SK-N-SH (cell line): ENCODE results near the gene TGM5. TPM values are rescaled to one million over a fixed set of nuclear protein-coding genes. Genes with fewer than 3 reads are reported as not detected.

ENCODE experiments used
- CTCF ChIA-PET: fragments of 300-600, 350-600 bp; formaldehyde crosslinking; extraction: SDS; loops from one replicate; lab custom pipeline; 2021; lab: Yijun Ruan, JAX
- POLR2A ChIA-PET: fragments of 350-600 bp; sonication (Branson Sonifier 250); formaldehyde crosslinking; extraction: SDS; loops from one replicate; lab custom pipeline; 2020; ENCODE audit warnings: antibody characterized with exemption, inconsistent platforms; lab: Yijun Ruan, JAX
- DNase-seq: peaks from one replicate; pipeline ENCODE4 v3.0.0; 2012
- H2AFZ ChIP-seq: fragments of 200-600 bp; sonication (generic); 2 replicates; pipeline ENCODE4 v1.8.1; 2016; ENCODE audit warnings: antibody characterized with exemption, mild to moderate bottlenecking, low read depth
- H3F3A ChIP-seq: fragments of 200-600 bp; sonication (generic); replicated peaks from 2 replicates; pipeline ENCODE3; 2016; ENCODE audit warnings: antibody characterized with exemption, mild to moderate bottlenecking; ENCODE audit not compliant: insufficient read depth
- H3K27ac ChIP-seq, 2 experiments: fragments of 200-500 bp in 1 of 2; fragments of 200-600 bp in 1 of 2; sonication (Bioruptor generic) in 1 of 2; sonication (generic), shearing (Covaris generic) in 1 of 2; 2 replicates each; pipeline versions ENCODE4 v1.5.1 to v1.6.1; 2014 to 2016; ENCODE audit warnings: low read depth in 2 of 2, inconsistent platforms in 1 of 2, low read length in 1 of 2, mild to moderate bottlenecking in 1 of 2, mixed read lengths in 1 of 2
- H3K27me3 ChIP-seq: fragments of 200-600 bp; sonication (generic), shearing (Covaris generic); 2 replicates; pipeline ENCODE4 v1.6.1; 2016; ENCODE audit warnings: mixed run types; ENCODE audit not compliant: insufficient read depth
- H3K36me3 ChIP-seq, 2 experiments: fragments of 200-500 bp in 1 of 2; fragments of 200-600 bp in 1 of 2; sonication (Bioruptor generic) in 1 of 2; sonication (generic) in 1 of 2; replicated peaks in 1 of 2; 2 replicates each; pipeline versions ENCODE3 to v1.5.1; 2014 to 2016; ENCODE audit warnings: low read length in 1 of 2, mild to moderate bottlenecking in 1 of 2; ENCODE audit not compliant: insufficient read depth in 2 of 2, control insufficient read depth in 1 of 2
- H3K4me1 ChIP-seq, 2 experiments: fragments of 200-500 bp in 1 of 2; fragments of 200-600 bp in 1 of 2; sonication (Bioruptor generic) in 1 of 2; sonication (generic), shearing (Covaris generic) in 1 of 2; 2 replicates each; pipeline versions ENCODE4 v1.5.1 to v1.6.1; 2014 to 2016; ENCODE audit warnings: low read depth in 1 of 2, low read length in 1 of 2, mixed run types in 1 of 2; ENCODE audit not compliant: insufficient read depth in 2 of 2, control insufficient read depth in 1 of 2
- H3K4me2 ChIP-seq: fragments of 200-600 bp; sonication (generic), shearing (Covaris generic); 2 replicates; pipeline ENCODE4 v1.6.1; 2017; ENCODE audit warnings: mixed run types
- H3K4me3 ChIP-seq, 2 experiments: fragments of 200-500 bp in 1 of 2; fragments of 200-600 bp in 1 of 2; sonication (Bioruptor generic) in 1 of 2; sonication (generic), shearing (Covaris generic) in 1 of 2; 2 replicates each; pipeline versions ENCODE4 v1.5.1 to v1.8.1; 2014 to 2016; ENCODE audit warnings: low read depth in 2 of 2, inconsistent platforms in 1 of 2, low read length in 1 of 2, mild to moderate bottlenecking in 1 of 2, mixed read lengths in 1 of 2, moderate library complexity in 1 of 2
- H3K79me2 ChIP-seq: fragments of 200-600 bp; sonication (generic); 2 replicates; pipeline ENCODE4 v1.8.1; 2017; ENCODE audit warnings: mild to moderate bottlenecking; ENCODE audit not compliant: insufficient read depth
- H3K9ac ChIP-seq: fragments of 200-600 bp; sonication (generic); 2 replicates; pipeline ENCODE4 v1.6.1; 2017; ENCODE audit warnings: mixed run types
- H3K9me2 ChIP-seq: fragments of 200-600 bp; sonication (generic); 2 replicates; pipeline ENCODE4 v1.6.1; 2017; ENCODE audit warnings: mixed run types
- H3K9me3 ChIP-seq: fragments of 200-600 bp; sonication (generic); 2 replicates; pipeline ENCODE4 v1.6.1; 2017; ENCODE audit warnings: mixed run types, mild to moderate bottlenecking, moderate library complexity
- H4K20me1 ChIP-seq: fragments of 200-600 bp; sonication (generic); 2 replicates; pipeline ENCODE4 v1.6.1; 2017; ENCODE audit warnings: mild to moderate bottlenecking, mixed run types; ENCODE audit not compliant: insufficient read depth
- CTCF ChIP-seq: fragments of 200-600 bp; sonication (generic); IDR thresholded peaks from 2 replicates; pipeline ENCODE4 v1.6.1; 2017; ENCODE audit warnings: antibody characterized with exemption, mild to moderate bottlenecking, moderate library complexity
- ELF1 ChIP-seq: IDR thresholded peaks from 2 replicates; pipeline ENCODE4 v1.4.0; 2012
- EP300 ChIP-seq, 2 experiments: IDR thresholded peaks; 2 replicates each; pipeline versions ENCODE4 v1.4.0 to v1.6.1; 2012; ENCODE audit warnings: borderline replicate concordance in 1 of 2, low read depth in 1 of 2, low read length in 1 of 2
- FOSL2 ChIP-seq: IDR thresholded peaks from 2 replicates; pipeline ENCODE4 v1.4.0; 2012; ENCODE audit warnings: low read depth, mild to moderate bottlenecking, moderate library complexity, borderline replicate concordance
- FOXM1 ChIP-seq: IDR thresholded peaks from 2 replicates; pipeline ENCODE4 v1.4.0; 2012; ENCODE audit warnings: low read depth, mild to moderate bottlenecking
- GABPA ChIP-seq: IDR thresholded peaks from 2 replicates; pipeline ENCODE4 v1.4.0; 2012; ENCODE audit warnings: low read depth, mild to moderate bottlenecking
- GATA2 ChIP-seq: sonication (generic); formaldehyde crosslinking; IDR thresholded peaks from 2 replicates; pipeline ENCODE4 v1.5.0; 2020; ENCODE audit warnings: mild to moderate bottlenecking, missing genetic modification reagents
- MAX ChIP-seq: IDR thresholded peaks from 2 replicates; pipeline ENCODE4 v1.4.0; 2012; ENCODE audit warnings: low read depth
- MEF2A ChIP-seq: IDR thresholded peaks from 2 replicates; pipeline ENCODE4 v1.4.0; 2012; ENCODE audit warnings: low read depth, borderline replicate concordance
- NRF1 ChIP-seq: IDR thresholded peaks from 2 replicates; pipeline ENCODE4 v1.6.1; 2012; ENCODE audit warnings: low read depth, mild to moderate bottlenecking, low read length
- PBX3 ChIP-seq: IDR thresholded peaks from 2 replicates; pipeline ENCODE4; 2012
- REST ChIP-seq: IDR thresholded peaks from 2 replicates; pipeline ENCODE4 v1.6.1; 2012; ENCODE audit warnings: mild to moderate bottlenecking, low read depth, low read length, moderate library complexity
- RXRA ChIP-seq: IDR thresholded peaks from 2 replicates; pipeline ENCODE4 v1.4.0; 2012; ENCODE audit warnings: low read depth, mild to moderate bottlenecking, borderline replicate concordance
- TEAD4 ChIP-seq: IDR thresholded peaks from 2 replicates; pipeline ENCODE4 v1.4.0; 2012; ENCODE audit warnings: mild to moderate bottlenecking, borderline replicate concordance; ENCODE audit not compliant: insufficient read depth
- USF2 ChIP-seq: fragments of 150-350 bp; IDR thresholded peaks from 2 replicates; pipeline ENCODE4 v1.6.1; 2017; ENCODE audit warnings: antibody characterized with exemption, low read length, low read depth, borderline replicate concordance
- YY1 ChIP-seq: IDR thresholded peaks from 2 replicates; pipeline ENCODE4 v1.4.0; 2012; ENCODE audit warnings: low read depth, mild to moderate bottlenecking
- WGBS: methylation state at CpG from one replicate; pipeline ENCODE4 v1.1.6; 2017; ENCODE audit warnings: low lambda C conversion rate; 5-methylcytosine and 5-hydroxymethylcytosine counted together
- polyA plus RNA-seq, 3 experiments: library from polyadenylated mRNA; depleted of rRNA; stranded (reverse); fragments of >200 nt; gene quantifications; 2 replicates each; pipeline ENCODE4 v1.2.3, GENCODE V29; 2012

Gene TGM5
- polyA plus RNA-seq, 1 of the 3 experiments (the other 2 are of a cell fraction), result not detected

GRCh38 chr15:43193710-43194109 is 73.0 kb downstream of the TGM5 start:
- no peaks in the 10 kb centered on the region for H4K20me1 ChIP-seq
- H3K9me3 ChIP-seq, result no peaks in the 10 kb centered on the region
- ChIA-PET CTCF (interaction anchor here (0.7 to 5.4 kb wide), 5 partner anchors 10 to 92 kb away, joined by 3 to 41 read pairs (median 4); no protein-coding TSS in a partner anchor), POLR2A (no interaction called here)
- 95% methylated on average over 2 of the region's 2 CpGs for WGBS
- no peak overlapping the region for H3K4me3 ChIP-seq
- no peaks in the 10 kb centered on the region; a peak in 1 of 4 replicates for H3K4me1 ChIP-seq
- H3K27me3 ChIP-seq, result no peaks in the 10 kb centered on the region
- H3K79me2 ChIP-seq, result no peaks in the 10 kb centered on the region
- H3K27ac ChIP-seq, result no peak overlapping the region
- no peak overlapping the region for H3K9ac ChIP-seq
- H2AFZ ChIP-seq, result no peak overlapping the region
- H3K4me2 ChIP-seq, result no peak overlapping the region
- peaks cover 11% of the 10 kb centered on the region for H3F3A ChIP-seq
- no peak for DNase-seq
- H3K9me2 ChIP-seq, result no peaks in the 10 kb centered on the region
- TF ChIP-seq MAX (no peak), GABPA (no peak), TEAD4 (no peak), CTCF (no peak), YY1 (no peak), EP300 (IDR thresholded peaks at IDR 0.05; ENCODE audit: borderline replicate concordance in 1 of 2, low read depth in 1 of 2, low read length in 1 of 2) (no peak), REST (no peak), ELF1 (no peak), USF2 (no peak), GATA2 (CRISPR knock-in tag) (no peak), RXRA (no peak), FOSL2 (no peak), PBX3 (no peak), NRF1 (no peak), FOXM1 (no peak), MEF2A (no peak)
- H3K36me3 ChIP-seq, result peaks cover 59 to 74% of the 10 kb centered on the region in 2 experiments
